H9 (cell line): Measurements from ENCODE around the gene DUSP14. TPM values are rescaled to one million over a fixed set of nuclear protein-coding genes. Genes with fewer than 3 reads are reported as not detected.

ENCODE experiments used
- DNase-seq: peaks from one replicate; pipeline ENCODE4 v3.0.0-alpha.2; 2017
- H2AFZ ChIP-seq: one replicate; pipeline ENCODE4 v1.6.1; 2013; ENCODE audit warnings: mild to moderate bottlenecking, low read length, control low read depth, moderate library complexity
- H2AK5ac ChIP-seq: 2 replicates; pipeline ENCODE4 v1.6.1; 2013; ENCODE audit warnings: low read length, control low read depth, mixed read lengths; ENCODE audit not compliant: insufficient read length
- H2BK120ac ChIP-seq: one replicate; pipeline ENCODE4 v1.6.1; 2013; ENCODE audit warnings: low read depth, mild to moderate bottlenecking, low read length, control low read depth, inconsistent platforms; ENCODE audit not compliant: poor library complexity, severe bottlenecking
- H2BK12ac ChIP-seq: 2 replicates; pipeline ENCODE4 v1.6.1; 2013; ENCODE audit warnings: low read length, control low read depth, mixed read lengths, low read depth; ENCODE audit not compliant: insufficient read length
- H2BK15ac ChIP-seq: 2 replicates; pipeline ENCODE4 v1.6.1; 2013; ENCODE audit warnings: low read depth, low read length, control low read depth
- H2BK20ac ChIP-seq: one replicate; pipeline ENCODE4 v1.6.1; 2013; ENCODE audit warnings: low read depth, mild to moderate bottlenecking, low read length, control low read depth, inconsistent platforms; ENCODE audit not compliant: poor library complexity, severe bottlenecking
- H2BK5ac ChIP-seq: 2 replicates; pipeline ENCODE4 v1.6.1; 2013; ENCODE audit warnings: low read length, control low read depth, mixed read lengths; ENCODE audit not compliant: insufficient read length
- H3K14ac ChIP-seq: 2 replicates; pipeline ENCODE4 v1.6.1; 2013; ENCODE audit warnings: low read length, control low read depth; ENCODE audit not compliant: insufficient read depth
- H3K18ac ChIP-seq: 2 replicates; pipeline ENCODE4 v1.6.1; 2013; ENCODE audit warnings: low read depth, mild to moderate bottlenecking, mixed read lengths, low read length, control low read depth; ENCODE audit not compliant: insufficient read length
- H3K23ac ChIP-seq: 2 replicates; pipeline ENCODE4 v1.6.1; 2013; ENCODE audit warnings: low read length, control low read depth, mixed read lengths, low read depth; ENCODE audit not compliant: insufficient read length
- H3K23me2 ChIP-seq: 2 replicates; pipeline ENCODE4 v1.6.1; 2013; ENCODE audit warnings: low read depth, mild to moderate bottlenecking, mixed read lengths, low read length, control low read depth; ENCODE audit not compliant: insufficient read length, poor library complexity, severe bottlenecking
- H3K27ac ChIP-seq: 2 replicates; pipeline ENCODE4 v1.5.1; 2013; ENCODE audit warnings: low read length, control low read depth, mixed read lengths, low read depth; ENCODE audit not compliant: insufficient read length
- H3K27me3 ChIP-seq: 2 replicates; pipeline ENCODE4 v1.6.1; 2013; ENCODE audit warnings: low read length, control low read depth, inconsistent platforms; ENCODE audit not compliant: insufficient read depth
- H3K4ac ChIP-seq: 2 replicates; pipeline ENCODE4 v1.6.1; 2013; ENCODE audit warnings: low read depth, mild to moderate bottlenecking, control low read depth, inconsistent platforms, low read length, moderate library complexity
- H3K4me1 ChIP-seq: 2 replicates; pipeline ENCODE4 v1.6.1; 2013; ENCODE audit warnings: low read length, control low read depth, inconsistent platforms; ENCODE audit not compliant: insufficient read depth
- H3K4me2 ChIP-seq: 2 replicates; pipeline ENCODE4 v1.6.1; 2013; ENCODE audit warnings: low read length, control low read depth, mixed read lengths; ENCODE audit not compliant: insufficient read length, insufficient read depth
- H3K56ac ChIP-seq: 2 replicates; pipeline ENCODE4 v1.6.1; 2013; ENCODE audit warnings: low read depth, mild to moderate bottlenecking, mixed read lengths, low read length, control low read depth; ENCODE audit not compliant: insufficient read length
- H3K79me1 ChIP-seq: 2 replicates; pipeline ENCODE4 v1.6.1; 2013; ENCODE audit warnings: low read depth, mild to moderate bottlenecking, moderate library complexity, low read length, control low read depth, inconsistent platforms; ENCODE audit not compliant: insufficient read depth, poor library complexity, severe bottlenecking
- H3K79me2 ChIP-seq: 2 replicates; pipeline ENCODE4 v1.6.1; 2013; ENCODE audit warnings: low read length, control low read depth, inconsistent platforms; ENCODE audit not compliant: insufficient read depth
- H3K9ac ChIP-seq: 2 replicates; pipeline ENCODE4 v1.6.1; 2013; ENCODE audit warnings: low read length, control low read depth, mixed read lengths; ENCODE audit not compliant: insufficient read length; ENCODE audit errors: extremely low read depth
- H3K9me3 ChIP-seq: one replicate; pipeline ENCODE4 v1.6.1; 2013; ENCODE audit warnings: low read depth, low read length, inconsistent platforms; ENCODE audit not compliant: control insufficient read depth
- H3T11ph ChIP-seq: one replicate; pipeline ENCODE4 v1.6.1; 2013; ENCODE audit warnings: mild to moderate bottlenecking, low read length, control low read depth, inconsistent platforms
- H4K20me1 ChIP-seq: one replicate; pipeline ENCODE4 v1.6.1; 2013; ENCODE audit not compliant: control insufficient read depth, insufficient read length, insufficient read depth
- H4K5ac ChIP-seq: 2 replicates; pipeline ENCODE4 v1.6.1; 2013; ENCODE audit warnings: low read depth, mild to moderate bottlenecking, mixed read lengths, low read length, control low read depth; ENCODE audit not compliant: insufficient read length
- H4K8ac ChIP-seq: replicated peaks from 2 replicates; pipeline ENCODE4 v1.6.1; 2013; ENCODE audit warnings: low read length, control low read depth, mixed read lengths, low read depth; ENCODE audit not compliant: insufficient read length
- H4K91ac ChIP-seq: 2 replicates; pipeline ENCODE4 v1.6.1; 2013; ENCODE audit warnings: low read depth, mild to moderate bottlenecking, moderate library complexity, mixed read lengths, low read length, control low read depth; ENCODE audit not compliant: insufficient read length
- H3K27ac Mint-ChIP-seq, 3 experiments: 2 replicates in 2 of 3; 3 replicates in 1 of 3; pipeline ENCODE4 v1.8.0; 2020 to 2021; ENCODE audit warnings: mixed read lengths in 3 of 3, mild to moderate bottlenecking in 1 of 3, moderate library complexity in 1 of 3
- H3K27me3 Mint-ChIP-seq: 2 replicates; pipeline ENCODE4 v1.8.0; 2021; ENCODE audit warnings: low read depth, mild to moderate bottlenecking, moderate library complexity, mixed read lengths
- H3K36me3 Mint-ChIP-seq, 3 experiments: 2 replicates in 2 of 3; 3 replicates in 1 of 3; pipeline ENCODE4 v1.8.0; 2020 to 2021; ENCODE audit warnings: low read depth in 3 of 3, mixed read lengths in 3 of 3; ENCODE audit not compliant: insufficient read depth in 1 of 3
- H3K4me1 Mint-ChIP-seq, 2 experiments: 2 replicates each; pipeline ENCODE4 v1.8.0; 2020; ENCODE audit warnings: mixed read lengths in 2 of 2
- H3K4me3 Mint-ChIP-seq, 2 experiments: 2 replicates in 1 of 2; 3 replicates in 1 of 2; pipeline ENCODE4 v1.8.0; 2020 to 2021; ENCODE audit warnings: mild to moderate bottlenecking in 2 of 2, mixed read lengths in 2 of 2, moderate library complexity in 1 of 2
- H3K9me3 Mint-ChIP-seq, 2 experiments: 2 replicates in 1 of 2; 3 replicates in 1 of 2; pipeline ENCODE4 v1.8.0; 2020; ENCODE audit warnings: mild to moderate bottlenecking in 2 of 2, mixed read lengths in 2 of 2, moderate library complexity in 1 of 2
- CTCF ChIP-seq: fragments of 200-600 bp; sonication (generic); conservative IDR thresholded peaks from 3 replicates; pipeline ENCODE4 v1.8.0; 2021; ENCODE audit warnings: antibody characterized with exemption, mild to moderate bottlenecking
- WGBS: extraction: QIAGEN DNeasy Blood & Tissue Kit; methylation state at CpG from one replicate; pipeline ENCODE4 v1.1.7; 2013; ENCODE audit warnings: missing lambda C conversion rate, low lambda C conversion rate, mixed read lengths; ENCODE audit not compliant: insufficient read length; ENCODE audit errors: extremely low coverage; 5-methylcytosine and 5-hydroxymethylcytosine counted together
- total RNA-seq: library from RNA; stranded (reverse); gene quantifications from 2 replicates; pipeline ENCODE4 v1.2.1, GENCODE V29; 2021

Gene DUSP14
- total RNA-seq, 1 experiment from 2014 or later: 21.3 TPM

- Histone ChIP-seq H4K8ac (no peak overlapping the region), H3K23me2 (no peaks in the 10 kb centered on the region), H2BK5ac (no peak overlapping the region), H3K79me1 (no peaks in the 10 kb centered on the region), H3K18ac (no peak overlapping the region), H4K91ac (no peak overlapping the region), H2BK120ac (no peak overlapping the region), H2BK15ac (no peak overlapping the region), H2BK12ac (no peak overlapping the region), H3K4ac (no peak overlapping the region), H2BK20ac (no peak overlapping the region), H3K56ac (no peak overlapping the region), H2AK5ac (no peak overlapping the region), H3K9me3 (no peaks in the 10 kb centered on the region), H3K23ac (no peak overlapping the region), H2AFZ (no peak overlapping the region), H3K4me2 (no peak overlapping the region), H3K79me2 (no peaks in the 10 kb centered on the region), H3K4me1 (no peaks in the 10 kb centered on the region), H3T11ph (no peak overlapping the region), H4K5ac (no peak overlapping the region), H3K27me3 (no peaks in the 10 kb centered on the region), H3K9ac (no peak overlapping the region), H3K14ac (no peak overlapping the region), H4K20me1 (no peaks in the 10 kb centered on the region), H3K27ac (no peak overlapping the region)
- 0 out of 3 replicates have a peak, but pooled peaks have one; percentile 18 for TF ChIP-seq CTCF
- H3K27me3 Mint-ChIP-seq: no peaks in the 10 kb centered on the region
- H3K4me3 Mint-ChIP-seq: no peak overlapping the region
- WGBS: no CpG with 5 or more reads among the region's 8 CpGs
- H3K27ac Mint-ChIP-seq: peak overlapping the region; percentile 22 to 69 (median 60); a peak in 2 of 7 replicates
- H3K36me3 Mint-ChIP-seq: peaks cover 3 to 48% (median 31%) of the 10 kb centered on the region in 3 experiments; a peak in 6 of 7 replicates
- peaks cover 0 to 4% of the 10 kb centered on the region in 2 experiments; a peak in 1 of 4 replicates for H3K4me1 Mint-ChIP-seq
- DNase-seq: no peak
- H3K9me3 Mint-ChIP-seq: no peaks in the 10 kb centered on the region
Measured at GRCh38 chr17:37520174-37520573, 30.5 kb downstream of the DUSP14 start.
